ENCODE measurements around the gene OCRL. TPM values are rescaled to one million over a fixed set of nuclear protein-coding genes. Genes with fewer than 3 reads are reported as not detected.

Gene OCRL
- total and polyA plus RNA-seq, 2 of the 13 experiments (the other 11 are each of a cell fraction or from before 2014, with no cell fraction given), result 13.4 to 32.0 TPM

DNA sequence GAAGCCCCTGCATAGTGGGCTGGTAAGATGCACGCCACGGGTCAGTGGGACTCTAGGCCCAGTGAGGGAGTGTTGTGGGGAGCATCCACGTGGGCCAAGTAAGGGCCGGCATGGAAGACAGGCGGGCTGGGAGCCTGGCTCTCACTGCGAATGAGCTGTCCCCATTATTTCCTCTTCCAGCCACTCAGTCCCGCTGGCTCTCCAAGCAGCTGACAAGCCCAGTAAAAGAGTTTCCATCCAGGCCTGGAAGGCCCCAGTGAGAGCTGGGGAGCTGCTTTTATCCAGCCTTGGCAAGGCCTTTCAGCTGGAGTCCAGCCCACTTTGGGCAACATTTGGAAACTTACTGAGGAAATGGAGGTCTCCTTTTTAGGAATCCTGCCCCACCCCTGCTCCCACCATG, 89.8 kb downstream of the OCRL start:
- 63% methylated on average over 2 of the region's 7 CpGs for WGBS (ENCODE audit: low lambda C conversion rate)
- no peaks in the 10 kb centered on the region for H4K20me1 ChIP-seq (ENCODE audit: insufficient read depth, low read length)
- FAIRE-seq (no peak), DNase-seq (ENCODE audit: low spot score) (no peak), ATAC-seq (no peak)
- H3K4me2 ChIP-seq (ENCODE audit: low read depth, low read length), result no peak overlapping the region
- no peak overlapping the region for H3K27ac ChIP-seq (ENCODE audit: extremely low read length, insufficient read depth, low read length)
- H3K4me1 ChIP-seq (ENCODE audit: insufficient read depth, low read length), result no peaks in the 10 kb centered on the region
- H2AFZ ChIP-seq (ENCODE audit: low read length), result no peak overlapping the region
- no peak overlapping the region for H3K4me3 ChIP-seq (replicated peaks in 1 of 3; ENCODE audit: insufficient read depth in 1 of 3, low read depth in 2 of 3, low read length in 3 of 3)
- no peaks in the 10 kb centered on the region for H3K79me2 ChIP-seq (ENCODE audit: insufficient read depth, low read length)
- intact Hi-C loops (cut with micrococcal nuclease; ENCODE audit: unreplicated experiment), result loop anchor here (2.0 kb wide), 1 partner anchor 99 kb away; no protein-coding TSS in a partner anchor
- H3K9me3 ChIP-seq (ENCODE audit: low read length), result no peaks in the 10 kb centered on the region
- no TSS peak for BruUV-seq (replicated peaks)
- ChIA-PET CTCF (ENCODE audit: low intra/inter-chr PET ratio, low total read pairs) (no interaction called here), POLR2A (no interaction called here)
- TF ChIP-seq ARID2 (CRISPR knock-in tag; IDR thresholded peaks at IDR 0.05; ENCODE audit: borderline replicate concordance) (no peak), CBX5 (CRISPR knock-in tag; IDR thresholded peaks at IDR 0.05; ENCODE audit: borderline replicate concordance) (no peak), ZNF598 (CRISPR knock-in tag; IDR thresholded peaks at IDR 0.05; ENCODE audit: borderline replicate concordance) (no peak), ETV6 (CRISPR knock-in tag; conservative IDR thresholded peaks at IDR 0.05) (no peak)
- TF ChIP-seq, protein P1, sequence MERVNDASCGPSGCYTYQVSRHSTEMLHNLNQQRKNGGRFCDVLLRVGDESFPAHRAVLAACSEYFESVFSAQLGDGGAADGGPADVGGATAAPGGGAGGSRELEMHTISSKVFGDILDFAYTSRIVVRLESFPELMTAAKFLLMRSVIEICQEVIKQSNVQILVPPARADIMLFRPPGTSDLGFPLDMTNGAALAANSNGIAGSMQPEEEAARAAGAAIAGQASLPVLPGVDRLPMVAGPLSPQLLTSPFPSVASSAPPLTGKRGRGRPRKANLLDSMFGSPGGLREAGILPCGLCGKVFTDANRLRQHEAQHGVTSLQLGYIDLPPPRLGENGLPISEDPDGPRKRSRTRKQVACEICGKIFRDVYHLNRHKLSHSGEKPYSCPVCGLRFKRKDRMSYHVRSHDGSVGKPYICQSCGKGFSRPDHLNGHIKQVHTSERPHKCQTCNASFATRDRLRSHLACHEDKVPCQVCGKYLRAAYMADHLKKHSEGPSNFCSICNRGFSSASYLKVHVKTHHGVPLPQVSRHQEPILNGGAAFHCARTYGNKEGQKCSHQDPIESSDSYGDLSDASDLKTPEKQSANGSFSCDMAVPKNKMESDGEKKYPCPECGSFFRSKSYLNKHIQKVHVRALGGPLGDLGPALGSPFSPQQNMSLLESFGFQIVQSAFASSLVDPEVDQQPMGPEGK (CRISPR knock-in tag; IDR thresholded peaks at IDR 0.05), result no peak
- TF ChIP-seq, protein P2, sequence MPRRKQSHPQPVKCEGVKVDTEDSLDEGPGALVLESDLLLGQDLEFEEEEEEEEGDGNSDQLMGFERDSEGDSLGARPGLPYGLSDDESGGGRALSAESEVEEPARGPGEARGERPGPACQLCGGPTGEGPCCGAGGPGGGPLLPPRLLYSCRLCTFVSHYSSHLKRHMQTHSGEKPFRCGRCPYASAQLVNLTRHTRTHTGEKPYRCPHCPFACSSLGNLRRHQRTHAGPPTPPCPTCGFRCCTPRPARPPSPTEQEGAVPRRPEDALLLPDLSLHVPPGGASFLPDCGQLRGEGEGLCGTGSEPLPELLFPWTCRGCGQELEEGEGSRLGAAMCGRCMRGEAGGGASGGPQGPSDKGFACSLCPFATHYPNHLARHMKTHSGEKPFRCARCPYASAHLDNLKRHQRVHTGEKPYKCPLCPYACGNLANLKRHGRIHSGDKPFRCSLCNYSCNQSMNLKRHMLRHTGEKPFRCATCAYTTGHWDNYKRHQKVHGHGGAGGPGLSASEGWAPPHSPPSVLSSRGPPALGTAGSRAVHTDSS (CRISPR knock-in tag; conservative IDR thresholded peaks at IDR 0.05), result no peak
- H3K27me3 ChIP-seq (ENCODE audit: control insufficient read depth in 1 of 2, insufficient read depth in 2 of 2, low read length in 2 of 2), result no peaks in the 10 kb centered on the region
- no peak overlapping the region for H3K9ac ChIP-seq (ENCODE audit: insufficient read depth, low read depth, low read length)
- in situ Hi-C loops (cut with HindIII; ENCODE audit: extremely low pct_ligation_motif_present, low pct_unique_long_range_greater_than_20kb), result loop anchor here (10.0 kb wide), 1 partner anchor 95 kb away; no protein-coding TSS in a partner anchor
- no peaks in the 10 kb centered on the region for H3K36me3 ChIP-seq (replicated peaks in 1 of 2; ENCODE audit: control insufficient read depth in 1 of 2, insufficient read depth in 2 of 2, low read length in 2 of 2)

Measured in HepG2 (cell line).